SK-N-SH (cell line): ENCODE results near the gene CST3.
"Not testable (repeated sequence)": the region's sequence is repeated elsewhere in the genome, so short reads cannot be mapped to it uniquely, and the experiment has no call there.

Source experiments
- EZH2phosphoT487 ChIP-seq: fragments of 200-600 bp; sonication (generic); IDR thresholded peaks from 2 replicates; pipeline ENCODE4 v1.6.1; 2017; ENCODE audit warnings: low read depth, mixed run types, mild to moderate bottlenecking, antibody characterized with exemption, moderate library complexity, borderline replicate concordance
- GABPA ChIP-seq: IDR thresholded peaks from 2 replicates; pipeline ENCODE4 v1.4.0; 2012; ENCODE audit warnings: low read depth, mild to moderate bottlenecking
- JUND ChIP-seq: IDR thresholded peaks from 2 replicates; pipeline ENCODE4 v1.4.0; 2012
- NFIC ChIP-seq: IDR thresholded peaks from 2 replicates; pipeline ENCODE4 v1.4.0; 2012; ENCODE audit warnings: borderline replicate concordance
- POLR2AphosphoS5 ChIP-seq: IDR thresholded peaks from 2 replicates; pipeline ENCODE4 v1.6.1; 2012; ENCODE audit warnings: low read depth, low read length
- RAD21 ChIP-seq: IDR thresholded peaks from 2 replicates; pipeline ENCODE4 v1.6.1; 2012; ENCODE audit warnings: mild to moderate bottlenecking, low read length
- TAF1 ChIP-seq: IDR thresholded peaks from 2 replicates; pipeline ENCODE4 v1.6.1; 2012; ENCODE audit warnings: low read depth, mild to moderate bottlenecking, low read length, moderate library complexity, borderline replicate concordance
- YY1 ChIP-seq: IDR thresholded peaks from 2 replicates; pipeline ENCODE4 v1.4.0; 2012; ENCODE audit warnings: low read depth, mild to moderate bottlenecking
- TF ChIP-seq, protein P1 (sequence below): fragments of 200-600 bp; sonication (generic); IDR thresholded peaks from 2 replicates; pipeline ENCODE4 v1.6.1; 2017; ENCODE audit warnings: antibody characterized with exemption, mild to moderate bottlenecking, moderate library complexity
- TF ChIP-seq, protein P2 (sequence below): IDR thresholded peaks from 2 replicates; pipeline ENCODE4 v1.4.0; 2012; ENCODE audit warnings: low read depth, borderline replicate concordance

DNA sequence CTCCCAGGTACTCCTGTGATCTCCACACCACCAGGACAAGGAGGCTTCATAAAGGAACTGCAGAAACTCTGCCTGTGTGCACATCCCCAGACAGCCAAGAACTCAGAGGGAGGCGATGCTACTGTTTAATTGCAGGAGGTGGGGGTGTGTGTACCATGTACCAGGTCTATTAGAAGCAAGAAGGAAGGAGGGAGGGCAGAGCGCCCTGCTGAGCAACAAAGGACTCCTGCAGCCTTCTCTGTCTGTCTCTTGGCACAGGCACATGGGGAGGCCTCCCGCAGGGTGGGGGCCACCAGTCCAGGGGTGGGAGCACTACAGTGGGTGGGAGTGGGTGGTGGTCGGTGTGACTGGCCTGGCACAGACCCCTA lies 47.8 kb upstream of the CST3 start:
- not testable (repeated sequence) for TF ChIP-seq GABPA, EZH2phosphoT487, NFIC, TAF1, YY1, POLR2AphosphoS5, JUND, RAD21
- TF ChIP-seq, protein P1, sequence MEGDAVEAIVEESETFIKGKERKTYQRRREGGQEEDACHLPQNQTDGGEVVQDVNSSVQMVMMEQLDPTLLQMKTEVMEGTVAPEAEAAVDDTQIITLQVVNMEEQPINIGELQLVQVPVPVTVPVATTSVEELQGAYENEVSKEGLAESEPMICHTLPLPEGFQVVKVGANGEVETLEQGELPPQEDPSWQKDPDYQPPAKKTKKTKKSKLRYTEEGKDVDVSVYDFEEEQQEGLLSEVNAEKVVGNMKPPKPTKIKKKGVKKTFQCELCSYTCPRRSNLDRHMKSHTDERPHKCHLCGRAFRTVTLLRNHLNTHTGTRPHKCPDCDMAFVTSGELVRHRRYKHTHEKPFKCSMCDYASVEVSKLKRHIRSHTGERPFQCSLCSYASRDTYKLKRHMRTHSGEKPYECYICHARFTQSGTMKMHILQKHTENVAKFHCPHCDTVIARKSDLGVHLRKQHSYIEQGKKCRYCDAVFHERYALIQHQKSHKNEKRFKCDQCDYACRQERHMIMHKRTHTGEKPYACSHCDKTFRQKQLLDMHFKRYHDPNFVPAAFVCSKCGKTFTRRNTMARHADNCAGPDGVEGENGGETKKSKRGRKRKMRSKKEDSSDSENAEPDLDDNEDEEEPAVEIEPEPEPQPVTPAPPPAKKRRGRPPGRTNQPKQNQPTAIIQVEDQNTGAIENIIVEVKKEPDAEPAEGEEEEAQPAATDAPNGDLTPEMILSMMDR, result not testable (repeated sequence)
- TF ChIP-seq, protein P2, sequence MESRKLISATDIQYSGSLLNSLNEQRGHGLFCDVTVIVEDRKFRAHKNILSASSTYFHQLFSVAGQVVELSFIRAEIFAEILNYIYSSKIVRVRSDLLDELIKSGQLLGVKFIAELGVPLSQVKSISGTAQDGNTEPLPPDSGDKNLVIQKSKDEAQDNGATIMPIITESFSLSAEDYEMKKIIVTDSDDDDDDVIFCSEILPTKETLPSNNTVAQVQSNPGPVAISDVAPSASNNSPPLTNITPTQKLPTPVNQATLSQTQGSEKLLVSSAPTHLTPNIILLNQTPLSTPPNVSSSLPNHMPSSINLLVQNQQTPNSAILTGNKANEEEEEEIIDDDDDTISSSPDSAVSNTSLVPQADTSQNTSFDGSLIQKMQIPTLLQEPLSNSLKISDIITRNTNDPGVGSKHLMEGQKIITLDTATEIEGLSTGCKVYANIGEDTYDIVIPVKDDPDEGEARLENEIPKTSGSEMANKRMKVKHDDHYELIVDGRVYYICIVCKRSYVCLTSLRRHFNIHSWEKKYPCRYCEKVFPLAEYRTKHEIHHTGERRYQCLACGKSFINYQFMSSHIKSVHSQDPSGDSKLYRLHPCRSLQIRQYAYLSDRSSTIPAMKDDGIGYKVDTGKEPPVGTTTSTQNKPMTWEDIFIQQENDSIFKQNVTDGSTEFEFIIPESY, result not testable (repeated sequence)
